ENCODE measurements around the gene TBP.
"Not testable (repeated sequence)": the region's sequence is repeated elsewhere in the genome, so short reads cannot be mapped to it uniquely, and the experiment has no call there.

Gene TBP

GRCh38 chr6:170605574-170606259, 51.5 kb downstream of the TBP start:
- DNase-seq (ENCODE audit: low spot score) = no peak

GRCh38 chr6:170609225-170609624, 55.1 kb downstream of the TBP start:
- not testable (repeated sequence) for DNase-seq (ENCODE audit: low spot score)

GRCh38 chr6:170612256-170612804, 58.2 kb downstream of the TBP start:
- not testable (repeated sequence) for DNase-seq (ENCODE audit: low spot score)

GRCh38 chr6:170616020-170616554, 61.9 kb downstream of the TBP start:
- DNase-seq (ENCODE audit: low spot score) = not testable (repeated sequence)

All from hematopoietic multipotent progenitor cell treated with erythropoietin and hydrocortisone succinate and interleukin-3 and kit ligand, for 15 days (in vitro differentiated cells).